ENCODE results near the gene TTC39A.

Gene TTC39A

GRCh38 chr1:51330331-51331201 is at the start of gene TTC39A:
Gene TTC39A, minus strand, starts transcription at chr1:51330562. Its CDS starts 85 bp downstream, at chr1:51330477.
- ChIA-PET POLR2A (interaction anchor here (1.2 to 1.9 kb wide), 3 partner anchors 10 to 240 kb away, joined by 3 to 9 read pairs (median 5); partner anchors contain the start of gene RNF11), CTCF (interaction anchor here (0.5 kb wide), 2 partner anchors 10 to 132 kb away, joined by 3 to 4 read pairs; no protein-coding TSS in a partner anchor)
- TF ChIP-seq L3MBTL2 (conservative IDR thresholded peaks at IDR 0.05) (0 out of 2 replicates have a peak, but pooled peaks have one; percentile 24), FOXM1 (IDR thresholded peaks at IDR 0.05; ENCODE audit: borderline replicate concordance) (0 out of 2 replicates have a peak, but pooled peaks have one; percentile 14), LEF1 (IDR thresholded peaks at IDR 0.05; ENCODE audit: borderline replicate concordance) (no peak)
- peak; percentile 34 for DNase-seq (ENCODE audit: extremely low spot score)

DNA sequence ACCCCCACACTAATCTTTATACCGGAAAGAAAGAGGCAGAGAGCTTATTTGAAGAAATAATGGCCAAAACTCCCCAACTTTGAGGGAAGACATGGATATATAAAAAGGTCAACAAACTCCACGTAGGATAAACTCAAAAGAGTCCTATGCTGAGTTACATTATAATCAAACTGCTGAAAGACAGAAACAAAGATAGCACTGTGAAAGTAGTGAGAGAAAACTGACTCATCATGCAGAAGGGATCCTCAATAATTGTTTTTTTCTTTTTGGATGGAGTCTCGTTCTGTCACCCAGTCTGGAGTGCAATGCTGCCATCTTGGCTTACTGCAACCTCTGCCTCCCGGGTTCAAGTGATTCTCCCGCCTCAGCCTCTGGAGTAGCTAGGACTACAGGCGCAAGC is 48.5 kb upstream of the TTC39A start:
- DNase-seq (ENCODE audit: extremely low spot score), result no peak
- CTCF ChIA-PET, result no interaction called here

DNA sequence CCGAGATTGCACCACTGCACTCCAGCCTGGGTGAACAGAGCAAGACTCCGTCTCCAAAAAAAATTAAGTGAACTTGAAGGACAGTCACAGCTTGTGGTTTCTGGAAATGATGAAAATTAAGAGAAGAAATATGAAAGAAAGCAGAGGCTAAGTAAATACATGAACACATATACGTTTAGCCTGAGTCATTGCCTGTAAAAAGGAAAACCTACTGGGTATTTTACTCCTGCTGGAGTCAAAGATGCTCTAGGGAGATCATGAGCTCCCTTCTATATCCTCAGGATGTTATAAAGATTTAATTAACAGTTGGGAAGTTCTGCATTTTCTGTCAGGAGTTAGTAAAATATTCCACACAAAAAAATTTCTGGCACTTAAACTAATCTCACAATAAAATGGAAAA is 43.5 kb upstream of the TTC39A start:
- no peak for TF ChIP-seq L3MBTL2 (conservative IDR thresholded peaks at IDR 0.05)
- TF ChIP-seq PKNOX1 (IDR thresholded peaks at IDR 0.05), result no peak
- TF ChIP-seq BHLHE40 (IDR thresholded peaks at IDR 0.05; ENCODE audit: borderline replicate concordance), result no peak
- no peak for TF ChIP-seq NFRKB (IDR thresholded peaks at IDR 0.05)
- no peak for TF ChIP-seq TARDBP (IDR thresholded peaks at IDR 0.05)
- TF ChIP-seq HDGF (IDR thresholded peaks at IDR 0.05; ENCODE audit: borderline replicate concordance), result no peak
- POLR2A ChIA-PET, result no interaction called here
- CTCF ChIA-PET, result interaction anchor here (0.6 kb wide), 1 partner anchor 38 kb away, joined by 7 read pairs; no protein-coding TSS in a partner anchor
- DNase-seq (ENCODE audit: extremely low spot score), result no peak

More for the DNA sequence above, 48.5 kb upstream of the TTC39A start:
- POLR2A ChIA-PET, result no interaction called here
- TF ChIP-seq BHLHE40 (IDR thresholded peaks at IDR 0.05; ENCODE audit: borderline replicate concordance), result no peak

- TF ChIP-seq HDGF (IDR thresholded peaks at IDR 0.05; ENCODE audit: borderline replicate concordance), result no peak
- no peak for TF ChIP-seq FOXK2 (IDR thresholded peaks at IDR 0.05)
- no peak for TF ChIP-seq BHLHE40 (IDR thresholded peaks at IDR 0.05; ENCODE audit: borderline replicate concordance)
- TF ChIP-seq SP1 (IDR thresholded peaks at IDR 0.05), result no peak
- TF ChIP-seq NFRKB (IDR thresholded peaks at IDR 0.05), result no peak
- no peak for TF ChIP-seq PKNOX1 (IDR thresholded peaks at IDR 0.05)
- TF ChIP-seq CTBP1 (IDR thresholded peaks at IDR 0.05; ENCODE audit: borderline replicate concordance), result no peak
- no peak for TF ChIP-seq ARNT (IDR thresholded peaks at IDR 0.05)
- no peak for TF ChIP-seq LEF1 (IDR thresholded peaks at IDR 0.05; ENCODE audit: borderline replicate concordance)
- TF ChIP-seq TARDBP (IDR thresholded peaks at IDR 0.05), result no peak
- TF ChIP-seq L3MBTL2 (conservative IDR thresholded peaks at IDR 0.05), result no peak
- no peak for TF ChIP-seq ELF4 (IDR thresholded peaks at IDR 0.05)
- TF ChIP-seq SUZ12 (IDR thresholded peaks at IDR 0.05), result no peak
- no peak for TF ChIP-seq FOXA1 (IDR thresholded peaks at IDR 0.05)
- TF ChIP-seq ZNF384 (IDR thresholded peaks at IDR 0.05), result no peak
- TF ChIP-seq FOXM1 (IDR thresholded peaks at IDR 0.05; ENCODE audit: borderline replicate concordance), result no peak
- POLR2A ChIA-PET, result no interaction called here
- CTCF ChIA-PET, result interaction anchor here (0.6 kb wide), 1 partner anchor 14 kb away, joined by 8 read pairs; no protein-coding TSS in a partner anchor
- DNase-seq (ENCODE audit: extremely low spot score), result no peak
Measured at GRCh38 chr1:51372561-51372960, 42.2 kb upstream of the TTC39A start.

DNA sequence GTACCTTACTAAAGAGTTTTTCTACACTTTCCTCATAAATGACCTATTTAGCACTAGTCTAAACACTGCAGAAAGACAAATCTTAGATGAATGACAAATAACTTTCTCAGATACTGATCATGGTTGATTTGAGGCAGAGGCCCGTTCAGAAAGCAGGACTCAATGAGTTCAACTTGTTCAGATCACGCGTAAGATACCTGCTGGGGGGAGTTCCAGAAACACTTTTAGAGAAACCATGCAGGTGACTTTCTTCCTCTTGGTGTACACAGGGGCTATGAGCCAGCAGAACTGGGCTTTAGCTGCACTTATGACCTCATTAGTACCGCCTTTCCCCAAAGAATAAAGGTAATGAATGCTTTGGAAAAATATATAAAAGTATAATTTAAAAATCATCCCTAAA is 38.8 kb upstream of the TTC39A start:
- ChIA-PET POLR2A (no interaction called here), CTCF (interaction anchor here (0.8 kb wide), 1 partner anchor 128 kb away, joined by 6 read pairs; no protein-coding TSS in a partner anchor)

DNA sequence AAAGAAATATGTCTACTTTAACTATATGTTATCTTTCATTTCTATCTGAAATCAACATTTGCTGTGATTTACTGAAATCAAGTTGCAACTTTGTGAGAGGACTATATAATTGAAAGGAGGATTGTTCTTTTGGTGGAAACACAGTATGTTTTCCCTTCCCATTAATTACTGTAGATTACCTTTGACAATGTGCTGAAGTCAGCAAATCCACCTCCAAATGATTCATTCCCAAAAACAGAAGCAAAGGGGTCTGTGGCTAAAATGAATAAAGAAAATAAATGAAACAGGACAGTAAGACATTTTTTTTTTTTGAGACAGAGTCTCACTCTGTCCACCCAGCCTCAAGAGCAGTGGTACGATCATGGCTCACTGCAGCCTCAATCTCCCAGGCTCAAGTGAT is 35.4 kb upstream of the TTC39A start:
- ChIA-PET CTCF (no interaction called here), POLR2A (no interaction called here)
- TF ChIP-seq HDGF (IDR thresholded peaks at IDR 0.05; ENCODE audit: borderline replicate concordance) (no peak), ELF4 (IDR thresholded peaks at IDR 0.05) (no peak), PKNOX1 (IDR thresholded peaks at IDR 0.05) (no peak), BHLHE40 (IDR thresholded peaks at IDR 0.05; ENCODE audit: borderline replicate concordance) (no peak), LEF1 (IDR thresholded peaks at IDR 0.05; ENCODE audit: borderline replicate concordance) (no peak), SUZ12 (IDR thresholded peaks at IDR 0.05) (no peak), FOXA1 (IDR thresholded peaks at IDR 0.05) (no peak)

More for the DNA sequence above, 38.8 kb upstream of the TTC39A start:
- DNase-seq (ENCODE audit: extremely low spot score), result no peak
- TF ChIP-seq ARNT (IDR thresholded peaks at IDR 0.05), result no peak
- TF ChIP-seq FOXM1 (IDR thresholded peaks at IDR 0.05; ENCODE audit: borderline replicate concordance), result no peak
- TF ChIP-seq NFRKB (IDR thresholded peaks at IDR 0.05), result no peak
- no peak for TF ChIP-seq FOXA1 (IDR thresholded peaks at IDR 0.05)
- no peak for TF ChIP-seq ZNF384 (IDR thresholded peaks at IDR 0.05)
- TF ChIP-seq ELF4 (IDR thresholded peaks at IDR 0.05), result no peak
- TF ChIP-seq L3MBTL2 (conservative IDR thresholded peaks at IDR 0.05), result no peak

More for the DNA sequence above, 35.4 kb upstream of the TTC39A start:
- no peak for DNase-seq (ENCODE audit: extremely low spot score)

All from HEK293T (cell line).